GM21381 (cell line): ENCODE measurements around the gene PRPSAP1.
A peak's percentile ranks its signal among the peaks of the same experiment; 100 is the strongest.

Experiments used
- ATAC-seq: cut with Tn5 transposase; IDR thresholded peaks from one replicate; pipeline ENCODE4 v1.9.1; 2021; ENCODE audit warnings: mild to moderate bottlenecking, moderate library complexity; ENCODE audit not compliant: unreplicated experiment

Gene PRPSAP1

GRCh38 chr17:76383546-76384221, 30.0 kb upstream of the PRPSAP1 start:
- ATAC-seq: peak; percentile 18

GRCh38 chr17:76382803-76383545, 29.3 kb upstream of the PRPSAP1 start:
- ATAC-seq: no peak

DNA sequence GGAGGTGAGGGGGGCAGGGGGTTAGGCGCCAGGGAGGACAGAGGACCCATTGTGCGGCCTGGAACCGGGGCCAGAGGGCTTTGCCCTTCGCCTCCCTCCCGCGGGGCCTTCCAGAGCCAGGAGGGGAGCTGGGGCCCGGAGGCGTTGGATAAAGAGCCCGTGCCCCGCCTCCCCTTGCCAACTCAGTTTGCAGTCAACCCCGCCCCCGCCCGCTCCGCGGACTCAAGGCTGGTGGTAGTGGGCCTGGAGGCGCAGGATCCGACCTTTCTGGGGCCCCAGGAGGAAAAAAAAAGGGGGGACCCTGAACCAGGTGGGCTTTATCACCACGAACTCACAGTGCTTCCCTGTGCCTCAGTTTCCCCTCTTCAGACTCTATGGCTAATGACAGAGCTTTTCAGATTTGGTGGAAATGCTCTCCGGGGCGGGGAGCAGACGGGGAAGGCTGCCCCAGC, 28.7 kb upstream of the PRPSAP1 start:
- no peak for ATAC-seq

DNA sequence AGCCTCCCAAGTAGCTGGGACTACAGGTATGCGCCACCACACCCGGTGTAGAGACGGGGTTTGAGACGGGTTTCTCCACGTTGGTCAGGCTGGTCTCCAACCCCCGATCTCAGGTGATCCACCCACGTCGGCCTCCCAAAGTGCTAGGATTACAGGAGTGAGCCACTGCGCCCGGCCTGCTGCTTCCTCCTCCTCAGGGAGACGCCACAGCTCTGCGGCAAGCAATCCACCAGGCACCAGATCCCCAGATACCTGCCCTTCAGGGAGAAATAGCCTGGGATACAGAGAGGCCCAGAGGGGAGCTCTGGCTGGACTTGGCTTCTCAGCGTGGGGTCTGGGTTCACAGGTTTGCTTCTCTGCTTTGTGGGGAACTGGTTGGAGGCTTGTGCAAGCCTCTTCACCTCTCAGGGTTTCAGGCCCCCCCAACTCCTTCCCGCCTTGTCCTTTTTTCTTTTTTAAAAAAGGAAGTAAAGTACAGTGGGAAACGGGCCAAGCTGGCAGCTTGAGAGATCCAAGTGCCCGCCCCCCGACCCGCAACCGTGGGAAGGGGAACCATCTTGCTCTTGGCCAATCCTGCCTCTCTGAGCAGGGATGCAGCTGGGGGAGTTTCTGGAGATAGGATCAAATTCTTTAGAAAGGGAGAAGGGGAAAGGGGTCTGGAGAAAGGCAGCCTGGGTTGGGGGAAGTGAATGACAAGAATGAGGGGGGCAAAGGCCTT, 28.1 kb upstream of the PRPSAP1 start:
- no peak for ATAC-seq

GRCh38 chr17:76379646-76380376, 26.1 kb upstream of the PRPSAP1 start:
- ATAC-seq: no peak

DNA sequence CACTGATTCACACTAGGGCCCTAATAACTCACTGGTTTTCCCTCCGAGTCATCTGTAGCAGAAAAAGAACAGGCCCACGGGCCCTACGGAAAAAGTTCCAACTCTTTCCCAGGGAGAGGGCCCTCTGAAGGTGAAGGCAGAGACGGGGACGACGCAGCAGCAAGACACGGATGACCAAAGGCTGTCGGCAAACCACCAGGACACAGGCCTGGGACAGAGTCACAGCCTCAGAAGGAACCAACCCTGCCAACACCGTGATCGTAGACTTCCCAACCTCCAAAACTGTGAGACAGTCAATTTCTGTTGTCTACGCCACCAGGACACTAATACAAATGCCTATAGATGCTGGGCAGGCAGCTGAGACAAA, 25.5 kb upstream of the PRPSAP1 start:
- ATAC-seq: no peak

GRCh38 chr17:76378548-76379274, 25.0 kb upstream of the PRPSAP1 start:
- no peak for ATAC-seq

GRCh38 chr17:76376318-76377133, 22.8 kb upstream of the PRPSAP1 start:
- ATAC-seq: no peak

GRCh38 chr17:76371656-76372628, 18.2 kb upstream of the PRPSAP1 start:
- no peak for ATAC-seq

DNA sequence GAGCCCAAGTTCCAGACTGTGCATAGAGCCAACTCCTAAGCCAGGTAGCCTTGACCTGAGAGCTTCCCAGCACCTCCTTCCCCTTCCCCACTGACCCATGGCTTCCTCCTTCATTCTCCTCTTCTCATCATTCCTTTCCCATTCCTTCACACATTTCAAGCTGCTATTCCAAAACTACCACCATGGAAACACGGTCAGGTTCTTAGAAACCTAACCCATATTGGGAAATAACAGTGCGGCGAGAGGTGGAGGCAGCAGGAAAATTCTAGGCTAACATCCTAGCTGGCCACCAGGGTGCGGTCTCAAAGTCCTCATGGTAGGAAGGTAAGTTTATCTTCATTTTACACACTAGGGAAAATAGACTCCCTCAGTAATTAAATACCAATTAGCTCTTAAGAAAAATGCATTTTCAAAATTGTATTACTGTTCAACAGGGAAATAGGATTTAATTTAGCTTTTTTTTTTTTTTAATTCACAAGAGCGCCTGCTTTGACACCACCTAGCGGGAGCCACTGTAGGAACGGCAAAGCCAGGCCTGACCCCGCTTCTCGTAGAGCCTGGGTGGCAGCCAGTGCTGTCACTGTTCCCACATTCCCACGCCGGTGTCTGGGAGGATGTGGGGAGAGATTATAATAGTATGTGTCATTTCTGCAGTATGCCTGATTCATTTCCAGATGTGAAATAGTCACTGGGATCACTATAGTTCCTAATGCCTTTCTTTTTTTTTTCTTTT, 16.7 kb upstream of the PRPSAP1 start:
- ATAC-seq: no peak

GRCh38 chr17:76369804-76370203, 16.1 kb upstream of the PRPSAP1 start:
- no peak for ATAC-seq

DNA sequence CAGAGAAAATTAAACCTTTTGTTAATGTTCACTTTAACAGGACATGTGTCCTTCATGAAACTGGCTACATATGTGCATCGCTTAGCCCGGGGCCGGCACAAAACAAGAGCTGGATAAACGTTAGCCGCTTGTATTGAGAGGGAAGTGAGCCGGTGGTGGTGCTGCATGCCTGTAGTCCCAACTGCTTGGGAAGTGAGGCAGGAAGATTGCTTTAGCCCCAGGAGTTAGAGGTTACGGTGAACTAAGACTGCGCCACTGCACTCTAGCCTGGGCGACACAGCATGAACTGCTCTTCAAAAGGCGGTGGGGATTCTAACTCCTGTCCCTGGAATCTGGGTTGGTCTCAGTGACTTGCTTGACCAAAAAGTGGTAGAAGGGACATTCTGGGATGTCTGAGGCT, 15.7 kb upstream of the PRPSAP1 start:
- no peak for ATAC-seq

- no peak for ATAC-seq
Measured at GRCh38 chr17:76368545-76368944, 14.8 kb upstream of the PRPSAP1 start.

- no peak for ATAC-seq
Measured at GRCh38 chr17:76367642-76368041, 13.9 kb upstream of the PRPSAP1 start.

GRCh38 chr17:76366247-76366646, 12.5 kb upstream of the PRPSAP1 start:
- no peak for ATAC-seq

DNA sequence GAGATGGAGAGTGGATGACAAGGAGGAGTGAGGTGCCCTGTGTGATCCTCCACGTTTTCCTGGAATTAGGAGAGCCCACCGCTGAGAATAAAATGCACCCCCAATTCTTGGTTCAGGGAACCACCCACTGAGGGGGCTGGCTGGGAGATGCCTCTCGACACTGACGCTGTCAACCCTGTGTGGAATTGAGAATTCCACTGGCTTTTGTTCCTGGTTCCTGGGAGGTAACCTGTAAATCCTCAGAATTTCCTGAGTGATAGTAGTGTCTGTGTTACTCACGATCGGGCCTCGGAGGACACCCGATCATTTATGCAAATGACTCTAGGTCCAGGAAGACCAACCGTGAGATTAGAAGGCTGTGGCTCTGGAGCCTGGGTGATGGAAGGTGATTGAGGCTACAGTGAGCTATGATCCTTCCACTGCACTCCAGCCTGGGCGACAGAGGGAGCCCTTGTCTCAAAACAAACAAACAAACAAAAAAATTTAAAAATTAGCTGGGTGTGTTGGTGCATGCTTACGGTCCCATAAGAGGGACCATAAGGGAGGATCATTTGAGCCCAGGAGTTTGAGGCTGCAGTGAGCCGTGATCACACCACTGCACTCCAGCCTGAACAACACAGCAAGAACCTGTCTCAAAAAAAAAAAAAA, 11.7 kb upstream of the PRPSAP1 start:
- ATAC-seq: no peak

DNA sequence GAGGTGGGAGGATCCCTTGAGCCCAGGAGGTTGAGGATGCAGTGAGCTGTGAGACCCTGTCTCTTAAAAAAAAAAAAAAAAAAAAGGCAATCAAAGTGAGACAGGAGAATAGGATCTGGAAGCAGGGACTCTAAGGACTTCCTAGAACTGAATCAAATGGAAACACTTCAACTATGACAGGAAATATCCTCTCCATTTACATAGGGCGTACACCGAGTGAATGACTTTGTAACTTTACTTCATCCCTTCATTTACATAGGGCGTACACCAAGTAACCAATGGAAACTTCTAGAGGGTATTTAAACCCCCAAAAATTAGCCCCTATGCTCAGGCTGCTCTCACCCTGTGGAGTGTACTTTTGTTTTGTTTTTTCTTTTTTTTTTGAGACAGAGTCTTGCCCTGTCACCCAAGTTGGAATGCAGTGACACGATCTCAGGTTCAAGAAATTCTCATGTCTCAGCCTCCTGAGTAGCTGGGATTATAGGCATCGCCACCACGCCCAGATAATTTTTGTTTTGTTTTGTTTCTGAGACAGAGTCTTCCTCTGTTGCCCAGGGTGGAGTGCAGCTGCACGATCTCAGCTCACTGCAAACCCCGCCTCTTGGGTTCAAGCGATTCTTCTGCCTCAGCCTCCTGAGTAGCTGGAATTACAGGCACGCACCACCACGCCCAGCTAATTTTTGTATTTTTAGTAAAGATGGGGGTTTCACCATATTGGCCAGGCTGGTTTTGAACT, 9.6 kb upstream of the PRPSAP1 start:
- ATAC-seq: no peak
